ENCODE results near the gene PLCB4.
"Not testable (repeated sequence)": the region's sequence is repeated elsewhere in the genome, so short reads cannot be mapped to it uniquely, and the experiment has no call there.

PLCB4 gene

DNA sequence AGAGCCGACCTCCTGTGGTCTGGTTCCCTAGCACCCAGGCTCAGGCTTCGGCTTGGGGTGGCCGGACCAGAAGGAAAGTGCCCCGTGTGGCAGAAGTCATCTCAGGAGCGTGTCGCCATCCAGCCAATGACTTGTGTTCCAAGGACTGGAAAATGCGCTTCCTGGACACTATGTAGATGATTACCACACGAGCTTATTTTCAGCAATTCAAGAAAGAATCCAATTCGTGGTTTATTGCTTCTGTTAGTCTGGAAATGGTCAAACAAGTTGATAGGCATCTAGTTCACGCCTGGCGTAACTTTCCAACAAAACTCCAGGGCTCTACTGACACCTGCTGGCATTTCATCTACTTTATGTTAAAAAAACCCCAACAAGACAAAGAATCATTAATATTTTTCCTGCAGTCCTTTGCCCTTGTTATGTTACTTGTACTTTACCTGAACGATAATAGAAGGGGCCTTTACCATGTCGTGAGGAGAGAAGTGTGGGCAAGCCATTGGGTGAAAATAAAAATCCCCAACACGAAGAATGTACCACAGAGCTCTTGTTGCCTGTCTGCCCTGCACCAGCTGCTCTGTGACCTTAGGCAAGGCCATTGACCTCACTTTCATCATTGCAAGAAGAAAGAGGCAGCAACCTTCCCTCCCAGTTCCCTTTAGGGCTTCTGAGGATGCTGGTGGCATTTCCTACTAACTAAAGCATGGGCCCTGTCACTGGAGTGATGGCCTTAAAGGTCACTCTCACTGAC lies 290.8 kb downstream of the PLCB4 start:
- TF ChIP-seq ZNF274 (IDR thresholded peaks at IDR 0.05; ENCODE audit: low read depth, low read length) = no peak
- H3K4me3 ChIP-seq (ENCODE audit: low read length) = no peak overlapping the region

GRCh38 chr20:9360431-9360830 lies 291.5 kb downstream of the PLCB4 start:
- no peak overlapping the region for H3K4me3 ChIP-seq (ENCODE audit: low read length)
- no peak for TF ChIP-seq ZNF274 (IDR thresholded peaks at IDR 0.05; ENCODE audit: low read depth, low read length)

GRCh38 chr20:9363673-9364072 lies 294.8 kb downstream of the PLCB4 start:
- H3K4me3 ChIP-seq (ENCODE audit: low read length) = no peak overlapping the region
- no peak for TF ChIP-seq ZNF274 (IDR thresholded peaks at IDR 0.05; ENCODE audit: low read depth, low read length)

GRCh38 chr20:9367328-9367727 lies 298.4 kb downstream of the PLCB4 start:
- no peak overlapping the region for H3K4me3 ChIP-seq (ENCODE audit: low read length)
- TF ChIP-seq ZNF274 (IDR thresholded peaks at IDR 0.05; ENCODE audit: low read depth, low read length) = no peak

DNA sequence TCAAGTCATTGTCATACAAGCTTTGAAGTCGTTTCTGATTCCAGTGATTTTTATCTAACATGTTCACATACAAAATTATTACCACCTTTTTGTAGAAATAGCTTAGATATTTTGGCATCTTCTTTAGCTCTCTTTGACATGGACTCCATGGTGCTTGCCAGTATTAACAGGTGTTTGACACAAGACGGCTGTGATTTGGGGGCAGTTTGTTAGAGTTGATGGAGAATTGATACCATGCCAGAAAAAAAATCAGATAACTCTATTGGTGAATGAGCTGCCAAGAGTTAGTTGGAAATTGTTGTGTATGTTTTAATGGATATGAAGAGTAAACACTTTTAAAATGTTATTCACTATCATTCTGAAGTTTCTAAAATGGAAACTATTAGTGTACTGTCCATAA lies 298.9 kb downstream of the PLCB4 start:
- TF ChIP-seq ZNF274 (IDR thresholded peaks at IDR 0.05; ENCODE audit: low read depth, low read length) = no peak
- H3K4me3 ChIP-seq (ENCODE audit: low read length) = no peak overlapping the region

GRCh38 chr20:9368893-9369292 lies 300.0 kb downstream of the PLCB4 start:
- no peak for TF ChIP-seq ZNF274 (IDR thresholded peaks at IDR 0.05; ENCODE audit: low read depth, low read length)

GRCh38 chr20:9369557-9369956 lies 300.7 kb downstream of the PLCB4 start:
- no peak overlapping the region for H3K4me3 ChIP-seq (ENCODE audit: low read length)

More at GRCh38 chr20:9368893-9369292, 300.0 kb downstream of the PLCB4 start:
- H3K4me3 ChIP-seq (ENCODE audit: low read length) = no peak overlapping the region

DNA sequence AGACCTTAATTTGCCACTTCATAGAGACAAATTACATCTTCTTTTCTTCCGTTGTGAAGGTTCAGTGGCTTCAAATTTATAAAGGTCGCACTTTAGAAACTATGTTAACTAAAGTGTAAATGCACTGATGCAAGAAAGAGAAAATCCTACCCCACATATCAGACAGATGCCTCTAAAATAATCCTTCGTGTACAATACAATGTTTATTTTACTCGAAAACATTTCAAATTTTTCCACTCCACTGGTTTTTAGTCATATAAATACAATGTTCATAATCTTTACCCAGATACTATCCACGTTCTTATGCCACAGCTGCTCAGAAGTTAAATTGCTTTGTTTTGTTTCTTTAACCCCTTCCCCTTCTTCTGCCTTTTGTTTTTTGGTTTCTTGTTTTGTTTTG lies 305.2 kb downstream of the PLCB4 start:
- H3K4me3 ChIP-seq (ENCODE audit: low read length) = no peak overlapping the region
- TF ChIP-seq ZNF274 (IDR thresholded peaks at IDR 0.05; ENCODE audit: low read depth, low read length) = no peak

More at GRCh38 chr20:9369557-9369956, 300.7 kb downstream of the PLCB4 start:
- no peak for TF ChIP-seq ZNF274 (IDR thresholded peaks at IDR 0.05; ENCODE audit: low read depth, low read length)

DNA sequence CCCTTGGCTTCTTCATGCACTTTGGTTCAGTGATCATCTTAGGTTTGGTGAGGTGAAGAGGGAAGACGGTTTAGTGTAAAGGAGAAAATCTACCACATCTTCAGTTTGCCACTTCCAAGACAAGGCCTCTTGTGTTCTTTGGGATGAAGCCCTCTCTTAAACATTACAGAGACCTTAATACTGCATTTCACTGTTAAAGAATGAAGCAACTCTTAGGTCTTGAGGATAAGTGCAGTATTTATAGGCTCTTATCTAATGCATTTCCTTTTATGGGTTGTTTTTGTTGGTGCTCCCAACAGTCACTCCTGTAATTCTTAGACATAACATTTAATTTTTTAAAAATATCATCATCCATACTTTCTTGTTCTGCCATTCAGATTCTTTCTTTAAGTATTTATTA lies 305.6 kb downstream of the PLCB4 start:
- H3K4me3 ChIP-seq (ENCODE audit: low read length) = no peak overlapping the region
- TF ChIP-seq ZNF274 (IDR thresholded peaks at IDR 0.05; ENCODE audit: low read depth, low read length) = no peak

- no peak for TF ChIP-seq ZNF274 (IDR thresholded peaks at IDR 0.05; ENCODE audit: low read depth, low read length)
- H3K4me3 ChIP-seq (ENCODE audit: low read length) = no peak overlapping the region
Observed at GRCh38 chr20:9375221-9375681, 306.4 kb downstream of the PLCB4 start.

DNA sequence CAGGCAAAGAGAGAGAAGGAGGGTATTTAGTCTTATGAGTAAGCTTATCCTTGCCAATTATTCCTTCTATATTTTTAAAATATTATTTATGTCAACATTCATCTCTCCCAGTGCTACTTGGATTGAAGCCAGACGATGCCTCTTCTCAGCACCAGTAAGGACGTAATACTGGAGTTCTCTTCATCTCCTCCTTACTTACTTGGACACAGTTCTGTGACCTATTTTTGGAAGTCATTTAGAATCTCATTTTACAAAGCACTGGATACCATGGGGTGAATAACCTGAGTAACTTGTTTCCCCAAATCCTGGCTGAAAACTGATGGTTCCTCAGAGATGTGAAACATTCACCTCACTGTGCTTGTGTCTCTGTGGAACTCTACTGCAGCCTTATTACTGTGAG lies 308.1 kb downstream of the PLCB4 start:
- H3K4me3 ChIP-seq (ENCODE audit: low read length) = no peak overlapping the region
- TF ChIP-seq ZNF274 (IDR thresholded peaks at IDR 0.05; ENCODE audit: low read depth, low read length) = no peak

- not testable (repeated sequence) for H3K4me3 ChIP-seq (ENCODE audit: low read length)
Observed at GRCh38 chr20:9385345-9386310, 316.7 kb downstream of the PLCB4 start.

DNA sequence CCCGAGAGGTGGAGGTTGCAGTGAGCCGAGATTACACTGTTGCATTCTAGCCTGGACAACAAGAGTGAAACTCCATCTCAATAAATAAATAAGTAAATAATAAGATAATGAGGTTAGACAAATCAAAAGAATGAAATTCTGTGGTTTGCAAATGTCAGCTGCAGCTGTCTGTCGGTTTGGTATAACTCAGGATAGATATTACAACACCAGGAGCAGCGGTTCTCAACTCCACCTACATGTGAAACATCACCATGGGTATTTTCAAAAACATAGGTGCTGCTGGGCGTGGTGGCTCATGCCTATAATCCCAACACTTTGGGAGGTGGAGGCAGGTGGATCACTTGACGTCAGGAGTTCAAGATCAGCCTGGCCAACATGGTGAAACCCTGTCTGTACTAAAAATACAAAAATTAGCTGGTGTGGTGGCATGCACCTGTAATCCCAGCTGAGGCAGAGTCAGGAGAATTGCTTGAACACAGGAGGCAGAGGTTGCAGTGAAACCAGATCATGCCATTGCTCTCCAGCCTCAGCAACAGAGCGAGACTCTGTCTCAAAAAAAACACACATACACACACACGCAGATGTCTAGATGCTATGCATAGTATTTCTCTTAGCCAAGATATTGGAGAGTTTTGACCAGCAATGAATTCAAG lies 319.4 kb downstream of the PLCB4 start:
- no peak for TF ChIP-seq ZNF274 (IDR thresholded peaks at IDR 0.05; ENCODE audit: low read depth, low read length)
- no peak overlapping the region for H3K4me3 ChIP-seq (ENCODE audit: low read length)

DNA sequence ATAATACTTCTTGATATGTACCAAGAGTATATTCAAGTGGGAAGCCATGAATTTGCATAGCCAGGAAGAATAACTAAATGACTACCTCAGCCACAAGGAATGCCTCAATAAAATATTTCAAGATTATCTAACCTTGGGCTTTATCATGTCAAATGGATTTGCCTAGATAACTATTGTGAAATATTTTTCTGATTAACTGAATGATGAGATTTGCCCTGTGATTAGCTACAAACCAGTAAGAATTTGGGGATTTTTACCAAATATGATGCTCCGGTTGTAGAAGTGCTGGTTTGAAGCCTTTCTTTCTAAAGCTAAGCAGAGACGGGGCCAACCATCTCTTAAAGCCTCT lies 319.9 kb downstream of the PLCB4 start:
- no peak for TF ChIP-seq ZNF274 (IDR thresholded peaks at IDR 0.05; ENCODE audit: low read depth, low read length)
- H3K4me3 ChIP-seq (ENCODE audit: low read length) = no peak overlapping the region

Data from GM08714 (cell line).